KMS-11 (cell line): ENCODE measurements around the gene GTSE1.

Experiments
- H2AFZ ChIP-seq: fragments of 200-600 bp; sonication (generic); 2 replicates; pipeline ENCODE4 v1.6.1; 2016; ENCODE audit warnings: antibody characterized with exemption, mixed run types, low read depth
- H3K27ac ChIP-seq: fragments of 200-600 bp; sonication (generic); 2 replicates; pipeline ENCODE4 v1.6.1; 2016; ENCODE audit warnings: mild to moderate bottlenecking, mixed run types
- H3K27me3 ChIP-seq: fragments of 200-600 bp; sonication (generic); 2 replicates; pipeline ENCODE4 v1.6.1; 2017; ENCODE audit warnings: mild to moderate bottlenecking, low read depth, mixed run types, moderate library complexity; ENCODE audit not compliant: insufficient read depth
- H3K36me3 ChIP-seq: fragments of 200-600 bp; sonication (generic); 2 replicates; pipeline ENCODE4 v1.6.1; 2017; ENCODE audit warnings: mild to moderate bottlenecking, mixed run types; ENCODE audit not compliant: insufficient read depth
- H3K4me1 ChIP-seq: fragments of 200-600 bp; sonication (generic); 2 replicates; pipeline ENCODE4 v1.6.1; 2016; ENCODE audit warnings: mild to moderate bottlenecking, low read depth, mixed run types; ENCODE audit not compliant: poor library complexity, severe bottlenecking
- H3K4me2 ChIP-seq: fragments of 200-600 bp; sonication (generic); 2 replicates; pipeline ENCODE4 v1.7.0; 2016; ENCODE audit warnings: mild to moderate bottlenecking, mixed run types
- H3K4me3 ChIP-seq: fragments of 200-600 bp; sonication (generic); IDR thresholded peaks from 2 replicates; pipeline ENCODE4 v1.6.1; 2017; ENCODE audit warnings: low read depth, low read length, mixed read lengths; ENCODE audit not compliant: insufficient read depth
- H3K79me2 ChIP-seq: fragments of 200-600 bp; sonication (generic); 2 replicates; pipeline ENCODE4 v1.6.1; 2016; ENCODE audit warnings: low read depth, mixed run types; ENCODE audit not compliant: insufficient read depth
- H3K9ac ChIP-seq: fragments of 200-600 bp; sonication (generic); 2 replicates; pipeline ENCODE4 v1.6.1; 2016; ENCODE audit warnings: mild to moderate bottlenecking, mixed run types
- H4K20me1 ChIP-seq: fragments of 200-600 bp; sonication (generic); 2 replicates; pipeline ENCODE4 v1.6.1; 2016; ENCODE audit warnings: mild to moderate bottlenecking, mixed run types; ENCODE audit not compliant: insufficient read depth
- TF ChIP-seq, protein P1 (sequence below): fragments of 200-600 bp; sonication (generic); conservative IDR thresholded peaks from 2 replicates; pipeline ENCODE4 v1.6.1; 2017; ENCODE audit warnings: low read depth, mild to moderate bottlenecking, antibody characterized with exemption, low read length, moderate library complexity, mixed read lengths

The GTSE1 gene

GRCh38 chr22:46367707-46368191 lies 71.1 kb downstream of the GTSE1 start:
- Histone ChIP-seq H3K79me2 (no peaks in the 10 kb centered on the region), H3K27ac (no peak overlapping the region), H3K9ac (no peak overlapping the region), H3K27me3 (no peaks in the 10 kb centered on the region; the same call in 1 of the 2 replicates), H4K20me1 (no peaks in the 10 kb centered on the region), H3K4me2 (peak overlapping the region; percentile 66), H3K4me3 (no peak overlapping the region), H2AFZ (peak overlapping the region; percentile 62), H3K36me3 (no peaks in the 10 kb centered on the region), H3K4me1 (no peaks in the 10 kb centered on the region)
- TF ChIP-seq, protein P1, sequence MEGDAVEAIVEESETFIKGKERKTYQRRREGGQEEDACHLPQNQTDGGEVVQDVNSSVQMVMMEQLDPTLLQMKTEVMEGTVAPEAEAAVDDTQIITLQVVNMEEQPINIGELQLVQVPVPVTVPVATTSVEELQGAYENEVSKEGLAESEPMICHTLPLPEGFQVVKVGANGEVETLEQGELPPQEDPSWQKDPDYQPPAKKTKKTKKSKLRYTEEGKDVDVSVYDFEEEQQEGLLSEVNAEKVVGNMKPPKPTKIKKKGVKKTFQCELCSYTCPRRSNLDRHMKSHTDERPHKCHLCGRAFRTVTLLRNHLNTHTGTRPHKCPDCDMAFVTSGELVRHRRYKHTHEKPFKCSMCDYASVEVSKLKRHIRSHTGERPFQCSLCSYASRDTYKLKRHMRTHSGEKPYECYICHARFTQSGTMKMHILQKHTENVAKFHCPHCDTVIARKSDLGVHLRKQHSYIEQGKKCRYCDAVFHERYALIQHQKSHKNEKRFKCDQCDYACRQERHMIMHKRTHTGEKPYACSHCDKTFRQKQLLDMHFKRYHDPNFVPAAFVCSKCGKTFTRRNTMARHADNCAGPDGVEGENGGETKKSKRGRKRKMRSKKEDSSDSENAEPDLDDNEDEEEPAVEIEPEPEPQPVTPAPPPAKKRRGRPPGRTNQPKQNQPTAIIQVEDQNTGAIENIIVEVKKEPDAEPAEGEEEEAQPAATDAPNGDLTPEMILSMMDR = peak; percentile 82

GRCh38 chr22:46368422-46368821 lies 71.8 kb downstream of the GTSE1 start:
- H3K9ac ChIP-seq = no peak overlapping the region
- no peaks in the 10 kb centered on the region; the same call in 1 of the 2 replicates for H3K27me3 ChIP-seq
- no peaks in the 10 kb centered on the region for H4K20me1 ChIP-seq
- H3K4me1 ChIP-seq = no peaks in the 10 kb centered on the region
- TF ChIP-seq, protein P1 = no peak
- H3K4me3 ChIP-seq = no peak overlapping the region
- H3K36me3 ChIP-seq = no peaks in the 10 kb centered on the region
- no peak overlapping the region for H3K27ac ChIP-seq
- H3K79me2 ChIP-seq = no peaks in the 10 kb centered on the region
- no peak overlapping the region for H2AFZ ChIP-seq
- no peak overlapping the region for H3K4me2 ChIP-seq

DNA sequence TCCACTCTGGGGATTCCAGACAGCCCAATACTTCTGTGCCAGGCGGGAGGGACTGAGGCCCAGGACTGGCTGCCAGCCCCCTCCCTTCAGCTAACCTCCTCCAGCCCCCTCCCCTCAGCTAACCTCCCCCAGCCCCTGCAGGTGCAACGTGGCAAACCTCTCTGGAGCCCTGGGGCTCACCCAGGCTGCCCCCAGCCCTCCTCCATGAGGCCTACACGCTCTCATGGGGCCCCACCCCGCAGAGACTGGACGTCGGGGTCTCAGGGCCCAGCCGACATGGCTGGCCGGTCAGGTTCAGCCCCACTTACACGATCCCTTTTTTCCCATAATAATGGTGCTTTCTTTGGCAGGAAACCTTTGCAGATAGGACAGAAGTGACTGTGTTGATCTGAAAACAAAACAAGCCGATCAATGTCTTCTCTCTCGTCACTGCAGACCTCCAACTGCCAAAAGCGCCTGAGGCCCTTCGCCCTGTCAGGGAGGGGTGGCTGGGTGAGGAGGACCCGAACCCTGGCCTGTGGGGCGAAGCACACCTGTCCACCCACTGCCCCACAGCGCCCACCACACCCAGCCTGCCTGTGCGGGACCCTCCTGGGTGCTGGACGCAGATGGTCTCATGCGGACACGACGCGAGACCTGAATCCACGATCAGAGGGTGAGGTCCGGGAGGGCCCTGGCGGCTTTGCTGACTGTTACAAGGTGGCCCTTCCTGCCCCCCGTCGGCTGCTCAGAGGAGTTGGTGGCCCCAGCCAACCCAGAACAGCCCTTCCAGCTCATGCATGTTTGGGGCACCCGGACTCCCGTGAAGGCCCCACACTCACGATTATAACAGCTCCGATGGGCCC lies 72.4 kb downstream of the GTSE1 start:
- Histone ChIP-seq H4K20me1 (no peaks in the 10 kb centered on the region), H3K4me2 (no peak overlapping the region)
- TF ChIP-seq, protein P1 = no peak

GRCh38 chr22:46369716-46370583 lies 73.3 kb downstream of the GTSE1 start:
- Histone ChIP-seq H3K79me2 (no peaks in the 10 kb centered on the region), H3K36me3 (no peaks in the 10 kb centered on the region), H3K4me1 (no peaks in the 10 kb centered on the region), H3K4me3 (no peak overlapping the region), H3K9ac (no peak overlapping the region), H3K4me2 (no peak overlapping the region), H3K27ac (no peak overlapping the region), H2AFZ (no peak overlapping the region), H4K20me1 (no peaks in the 10 kb centered on the region), H3K27me3 (no peaks in the 10 kb centered on the region; the same call in 1 of the 2 replicates)
- TF ChIP-seq, protein P1 = no peak

More for the DNA sequence above, 72.4 kb downstream of the GTSE1 start:
- no peak overlapping the region for H2AFZ ChIP-seq
- no peak overlapping the region for H3K27ac ChIP-seq
- no peak overlapping the region for H3K9ac ChIP-seq
- H3K79me2 ChIP-seq = no peaks in the 10 kb centered on the region
- H3K36me3 ChIP-seq = no peaks in the 10 kb centered on the region
- no peaks in the 10 kb centered on the region; the same call in 1 of the 2 replicates for H3K27me3 ChIP-seq
- H3K4me1 ChIP-seq = no peaks in the 10 kb centered on the region
- no peak overlapping the region for H3K4me3 ChIP-seq
